Memory B cell (primary cell): ENCODE results near the gene EED.

ENCODE experiments used
- ATAC-seq: fragments of 150-1000 bp; cut with Tn5 transposase; 2 replicates; pipeline ENCODE4 v1.10.0; 2021; ENCODE audit warnings: low read depth, mild to moderate bottlenecking, moderate library complexity
- DNase-seq, 2 donors: peaks; one replicate each; pipeline ENCODE4 v3.0.0; 2022; ENCODE audit warnings: low spot score in 2 of 2
- H3K27ac Mint-ChIP-seq: one replicate; pipeline ENCODE4 v1.8.0; 2022; ENCODE audit warnings: mild to moderate bottlenecking, moderate library complexity, mixed read lengths
- H3K27me3 Mint-ChIP-seq: one replicate; pipeline ENCODE4 v1.8.0; 2022; ENCODE audit warnings: mixed read lengths
- H3K36me3 Mint-ChIP-seq: one replicate; pipeline ENCODE4 v1.8.0; 2022; ENCODE audit warnings: mild to moderate bottlenecking, mixed read lengths
- H3K4me1 Mint-ChIP-seq: one replicate; pipeline ENCODE4 v1.8.0; 2022; ENCODE audit warnings: mixed read lengths
- H3K4me3 Mint-ChIP-seq: one replicate; pipeline ENCODE4 v1.8.0; 2022; ENCODE audit warnings: mild to moderate bottlenecking, moderate library complexity, mixed read lengths
- H3K9me3 Mint-ChIP-seq: one replicate; pipeline ENCODE4 v1.8.0; 2022; ENCODE audit warnings: mixed read lengths

EED gene

GRCh38 chr11:86313793-86314192 is 69.2 kb downstream of the EED start:
- H3K27ac Mint-ChIP-seq = peak overlapping the region; percentile 4
- H3K4me3 Mint-ChIP-seq = no peak overlapping the region
- no peaks in the 10 kb centered on the region for H3K27me3 Mint-ChIP-seq
- H3K4me1 Mint-ChIP-seq = peaks cover 20% of the 10 kb centered on the region
- DNase-seq = no peak
- no peak for ATAC-seq
- peaks cover 42% of the 10 kb centered on the region for H3K36me3 Mint-ChIP-seq
- no peaks in the 10 kb centered on the region for H3K9me3 Mint-ChIP-seq

GRCh38 chr11:86314636-86315035 is 70.1 kb downstream of the EED start:
- Mint-ChIP-seq H3K4me3 (no peak overlapping the region), H3K27ac (peak overlapping the region; percentile 35), H3K4me1 (peaks cover 20% of the 10 kb centered on the region), H3K36me3 (peaks cover 37% of the 10 kb centered on the region), H3K27me3 (no peaks in the 10 kb centered on the region), H3K9me3 (no peaks in the 10 kb centered on the region)
- ATAC-seq = no peak
- no peak for DNase-seq
